Gastrocnemius medialis (tissue), 4 donors: ENCODE data around the gene ACTL10.

ENCODE experiments used
- POLR2A ChIP-seq, 2 donors: fragments of 450-650 bp; IDR thresholded peaks; one replicate each; pipeline ENCODE4 v1.6.1; 2017; ENCODE audit warnings: antibody characterized with exemption in 2 of 2, mild to moderate bottlenecking in 2 of 2, moderate library complexity in 2 of 2
- TF ChIP-seq, protein P1 (sequence below), 5 experiments: fragments of 450-650 bp in 3 of 5; fragments of 200-600 bp in 2 of 5; sonication (generic) in 2 of 5; IDR thresholded peaks in 4 of 5; conservative IDR thresholded peaks in 1 of 5; 1 replicate in 4 of 5; 2 replicates in 1 of 5; pipeline ENCODE4 v1.5.1; 2016 to 2019; ENCODE audit warnings: antibody characterized with exemption in 5 of 5, mild to moderate bottlenecking in 3 of 5, moderate library complexity in 3 of 5

DNA sequence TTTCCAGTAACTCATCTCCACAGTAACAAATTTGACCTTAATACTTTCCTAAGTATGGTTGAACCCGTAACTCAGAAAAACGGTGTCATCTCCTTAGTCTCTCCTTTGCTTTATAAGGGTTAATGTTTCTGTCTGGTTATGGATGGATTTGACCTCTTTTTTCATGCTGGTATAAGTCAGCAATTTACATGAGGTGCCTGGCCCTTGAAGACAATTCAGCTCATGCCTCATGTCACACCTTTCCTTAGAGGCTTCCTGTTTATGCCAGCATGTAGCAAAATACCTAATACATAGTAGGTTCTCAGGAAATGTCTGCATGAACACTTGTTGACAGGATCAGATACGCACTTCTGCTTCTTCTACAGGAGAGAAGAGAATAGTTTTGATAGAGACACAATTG lies 42.3 kb upstream of the ACTL10 start:
- TF ChIP-seq, protein P1, sequence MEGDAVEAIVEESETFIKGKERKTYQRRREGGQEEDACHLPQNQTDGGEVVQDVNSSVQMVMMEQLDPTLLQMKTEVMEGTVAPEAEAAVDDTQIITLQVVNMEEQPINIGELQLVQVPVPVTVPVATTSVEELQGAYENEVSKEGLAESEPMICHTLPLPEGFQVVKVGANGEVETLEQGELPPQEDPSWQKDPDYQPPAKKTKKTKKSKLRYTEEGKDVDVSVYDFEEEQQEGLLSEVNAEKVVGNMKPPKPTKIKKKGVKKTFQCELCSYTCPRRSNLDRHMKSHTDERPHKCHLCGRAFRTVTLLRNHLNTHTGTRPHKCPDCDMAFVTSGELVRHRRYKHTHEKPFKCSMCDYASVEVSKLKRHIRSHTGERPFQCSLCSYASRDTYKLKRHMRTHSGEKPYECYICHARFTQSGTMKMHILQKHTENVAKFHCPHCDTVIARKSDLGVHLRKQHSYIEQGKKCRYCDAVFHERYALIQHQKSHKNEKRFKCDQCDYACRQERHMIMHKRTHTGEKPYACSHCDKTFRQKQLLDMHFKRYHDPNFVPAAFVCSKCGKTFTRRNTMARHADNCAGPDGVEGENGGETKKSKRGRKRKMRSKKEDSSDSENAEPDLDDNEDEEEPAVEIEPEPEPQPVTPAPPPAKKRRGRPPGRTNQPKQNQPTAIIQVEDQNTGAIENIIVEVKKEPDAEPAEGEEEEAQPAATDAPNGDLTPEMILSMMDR (IDR thresholded peaks at IDR 0.05 in 4 of 5, conservative IDR thresholded peaks at IDR 0.05 in 1 of 5), result no peak
- no peak for TF ChIP-seq POLR2A (IDR thresholded peaks at IDR 0.05)
